Mesodermal cell (in vitro differentiated cells): ENCODE results near the gene GLCCI1.
A peak's percentile ranks its signal among the peaks of the same experiment; 100 is the strongest.
"Not testable (repeated sequence)": the region's sequence is repeated elsewhere in the genome, so short reads cannot be mapped to it uniquely, and the experiment has no call there.

Experiments
- H3K27ac ChIP-seq: 2 replicates; pipeline ENCODE4 v1.7.0; 2013; ENCODE audit warnings: mild to moderate bottlenecking, low read depth, low read length, moderate library complexity; ENCODE audit not compliant: severe bottlenecking
- H3K36me3 ChIP-seq: 2 replicates; pipeline ENCODE4 v1.7.1; 2013; ENCODE audit warnings: mild to moderate bottlenecking, low read length, moderate library complexity; ENCODE audit not compliant: control insufficient read depth, insufficient read depth
- H3K4me1 ChIP-seq: one replicate; pipeline ENCODE4 v1.7.1; 2013; ENCODE audit warnings: mild to moderate bottlenecking, low read length; ENCODE audit not compliant: insufficient read depth, control insufficient read depth, poor library complexity, severe bottlenecking
- H3K4me3 ChIP-seq: 2 replicates; pipeline ENCODE4 v1.7.0; 2013; ENCODE audit warnings: low read length, control low read depth, mild to moderate bottlenecking; ENCODE audit not compliant: insufficient read depth, poor library complexity, severe bottlenecking; ENCODE audit errors: extremely low read depth
- H3K9me3 ChIP-seq: 2 replicates; pipeline ENCODE4 v1.7.1; 2013; ENCODE audit warnings: mild to moderate bottlenecking, low read length, moderate library complexity; ENCODE audit not compliant: control insufficient read depth
- WGBS, 2 experiments: methylation state at CpG; one replicate each; pipeline ENCODE4 v1.1.5; 2013; ENCODE audit warnings: missing lambda C conversion rate in 2 of 2; ENCODE audit not compliant: insufficient coverage in 2 of 2; 5-methylcytosine and 5-hydroxymethylcytosine counted together

The GLCCI1 gene

DNA sequence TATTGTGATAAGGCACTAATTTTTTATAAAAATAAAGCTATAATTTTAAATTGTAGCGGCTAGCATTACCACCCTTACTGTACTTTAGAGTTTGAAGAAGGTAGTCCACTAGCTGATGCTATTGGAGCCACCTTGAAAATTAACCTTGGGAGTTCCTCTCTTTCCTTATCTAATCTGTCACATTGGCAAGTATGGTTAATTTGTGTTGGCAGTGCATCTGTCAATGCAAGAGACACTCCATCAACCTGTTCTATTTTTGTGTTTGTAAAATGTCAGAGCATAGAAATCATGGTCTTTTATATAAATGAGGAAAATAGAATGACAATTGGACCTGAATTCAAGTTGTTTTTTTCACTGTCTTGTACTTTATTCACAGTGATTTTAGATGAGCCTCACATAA, 20.5 kb downstream of the GLCCI1 start:
- Histone ChIP-seq H3K36me3 (no peaks in the 10 kb centered on the region), H3K4me3 (no peak overlapping the region), H3K9me3 (peaks cover 10% of the 10 kb centered on the region), H3K27ac (no peak overlapping the region), H3K4me1 (no peaks in the 10 kb centered on the region)
- WGBS, 2 experiments, result no CpG with 5 or more reads among the region's 1 CpG

DNA sequence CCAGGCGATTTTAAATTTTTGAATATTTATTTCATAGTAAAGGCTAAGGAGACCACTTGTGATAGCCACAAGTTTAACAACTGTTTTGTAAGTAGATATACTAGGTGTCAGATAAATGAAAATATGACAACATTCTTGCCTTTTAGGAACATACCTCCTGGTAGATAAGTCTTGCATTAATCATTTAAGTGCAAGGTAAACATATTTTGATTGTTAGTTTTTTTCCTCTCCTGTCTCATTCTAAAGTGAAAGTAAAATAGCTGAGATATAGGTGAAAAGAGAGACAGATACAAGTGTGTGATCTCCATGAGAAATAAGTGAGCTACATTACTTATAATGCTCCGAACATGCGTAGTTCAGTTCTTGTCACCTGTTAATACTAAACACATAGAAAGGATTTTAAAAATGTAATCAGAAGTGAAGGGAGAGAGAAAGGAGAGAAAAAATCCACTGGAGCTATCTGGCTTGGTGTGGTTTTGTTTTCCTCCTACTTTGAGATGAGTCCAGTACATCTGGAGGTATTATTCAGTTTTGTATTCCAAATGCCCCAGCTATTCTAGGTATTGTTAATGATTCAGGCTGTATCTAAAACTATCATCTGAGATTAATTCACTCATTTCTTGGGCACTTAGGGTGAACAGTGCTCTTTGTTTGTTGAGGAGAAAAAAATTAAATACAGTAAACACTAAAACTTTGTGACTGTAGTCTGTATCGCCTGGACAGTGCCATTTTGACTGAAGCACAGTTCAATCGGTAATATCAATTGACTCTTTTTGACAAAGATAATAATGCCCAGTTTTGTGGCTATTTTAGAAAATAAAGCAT, 21.2 kb downstream of the GLCCI1 start:
- Histone ChIP-seq H3K9me3 (peaks cover 10% of the 10 kb centered on the region), H3K27ac (no peak overlapping the region), H3K36me3 (no peaks in the 10 kb centered on the region), H3K4me1 (no peaks in the 10 kb centered on the region), H3K4me3 (no peak overlapping the region)
- no CpG with 5 or more reads among the region's 5 CpGs for WGBS, 2 experiments

DNA sequence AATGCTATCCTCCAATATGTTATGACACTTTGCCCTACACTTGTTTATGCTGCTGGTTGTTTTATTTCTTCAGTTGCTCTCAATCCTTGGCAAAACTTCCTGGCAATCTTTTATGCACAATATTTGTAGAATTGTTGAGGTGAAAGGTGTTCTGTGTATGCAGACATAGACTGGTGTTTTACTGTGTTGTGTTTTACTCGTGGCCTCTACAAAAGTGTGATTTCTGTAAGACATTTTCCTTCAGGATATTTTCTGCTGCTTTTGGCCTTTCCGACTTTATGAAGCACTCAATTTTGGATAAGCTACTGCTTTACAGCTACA, 21.8 kb downstream of the GLCCI1 start:
- WGBS, 2 experiments, result 80% methylated on average over 1 of the region's 2 CpGs; no CpG with 5 or more reads in 1 of the 2 experiments
- H3K4me3 ChIP-seq, result no peak overlapping the region
- peaks cover 10% of the 10 kb centered on the region for H3K9me3 ChIP-seq

DNA sequence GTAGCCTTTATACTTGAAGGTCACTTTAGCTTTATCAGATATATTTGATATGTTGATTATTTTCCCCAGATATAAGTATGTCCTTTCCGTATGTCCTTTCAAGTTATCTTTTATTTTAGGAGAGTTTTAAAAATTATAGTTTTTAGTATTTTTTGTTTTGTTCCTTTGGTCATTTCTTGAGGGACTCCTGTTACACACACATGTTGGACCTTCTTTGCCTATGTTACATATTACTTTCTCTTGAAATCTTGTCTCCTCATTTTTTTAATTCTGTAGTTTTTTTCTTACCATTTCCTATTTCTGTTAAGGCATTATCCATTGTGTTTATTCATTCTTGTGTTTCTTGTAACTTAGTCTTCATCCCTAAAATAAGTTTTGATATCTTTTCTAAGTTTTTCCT, 23.9 kb downstream of the GLCCI1 start:
- H3K9me3 ChIP-seq, result peaks cover 10% of the 10 kb centered on the region

More for the DNA sequence above, 21.8 kb downstream of the GLCCI1 start:
- Histone ChIP-seq H3K36me3 (no peaks in the 10 kb centered on the region), H3K4me1 (no peaks in the 10 kb centered on the region), H3K27ac (no peak overlapping the region)

DNA sequence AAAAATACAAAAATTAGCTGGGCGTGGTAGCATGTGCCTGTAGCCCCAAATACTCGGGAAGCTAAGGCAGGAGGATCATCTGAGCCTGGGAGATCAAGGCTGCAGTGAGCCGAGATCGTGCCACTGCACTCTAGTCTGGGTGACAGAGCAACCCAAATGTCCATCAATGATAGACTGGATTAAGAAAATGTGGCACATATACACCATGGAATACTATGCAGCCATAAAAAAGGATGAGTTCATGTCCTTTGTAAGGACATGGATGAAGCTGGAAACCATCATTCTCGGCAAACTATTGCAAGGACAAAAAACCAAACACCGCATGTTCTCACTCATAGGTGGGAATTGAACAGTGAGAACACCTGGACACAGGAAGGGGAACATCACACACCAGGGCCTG, 26.8 kb downstream of the GLCCI1 start:
- H3K4me3 ChIP-seq, result not testable (repeated sequence)

More for the DNA sequence above, 23.9 kb downstream of the GLCCI1 start:
- no peak overlapping the region for H3K4me3 ChIP-seq
- no peak overlapping the region for H3K27ac ChIP-seq
- H3K4me1 ChIP-seq, result no peaks in the 10 kb centered on the region
- H3K36me3 ChIP-seq, result no peaks in the 10 kb centered on the region
- no CpG with 5 or more reads among the region's 1 CpG for WGBS, 2 experiments

DNA sequence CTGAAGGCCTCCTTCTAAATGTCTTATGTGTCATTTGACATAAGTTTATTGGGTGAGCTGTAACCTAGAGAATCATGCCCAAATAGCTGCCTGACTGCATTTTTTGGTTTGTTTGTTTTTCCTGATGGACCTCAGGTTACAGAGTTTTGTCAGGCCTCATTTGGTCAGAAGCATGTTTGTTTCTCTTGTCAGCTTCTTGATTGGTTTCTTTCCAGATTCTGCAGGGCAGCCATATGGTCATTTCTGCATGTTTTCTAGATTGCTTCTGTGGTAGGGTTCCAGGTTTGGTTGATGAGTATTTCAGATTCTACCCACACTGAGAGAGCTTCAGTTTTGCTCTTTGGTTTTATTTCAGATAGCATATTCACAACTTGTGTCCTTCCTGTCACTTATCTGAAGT, 28.0 kb downstream of the GLCCI1 start:
- H3K27ac ChIP-seq, result peak overlapping the region; percentile 8
- no peaks in the 10 kb centered on the region for H3K4me1 ChIP-seq
- H3K9me3 ChIP-seq, result peaks cover 10% of the 10 kb centered on the region
- H3K36me3 ChIP-seq, result no peaks in the 10 kb centered on the region
- no peak overlapping the region for H3K4me3 ChIP-seq

More for the DNA sequence above, 26.8 kb downstream of the GLCCI1 start:
- H3K27ac ChIP-seq, H3K4me1 ChIP-seq, H3K36me3 ChIP-seq: not testable (repeated sequence)
- peaks cover 10% of the 10 kb centered on the region for H3K9me3 ChIP-seq
- 82 to 93% methylated on average over 2 to 3 of the region's 6 CpGs for WGBS, 2 experiments

DNA sequence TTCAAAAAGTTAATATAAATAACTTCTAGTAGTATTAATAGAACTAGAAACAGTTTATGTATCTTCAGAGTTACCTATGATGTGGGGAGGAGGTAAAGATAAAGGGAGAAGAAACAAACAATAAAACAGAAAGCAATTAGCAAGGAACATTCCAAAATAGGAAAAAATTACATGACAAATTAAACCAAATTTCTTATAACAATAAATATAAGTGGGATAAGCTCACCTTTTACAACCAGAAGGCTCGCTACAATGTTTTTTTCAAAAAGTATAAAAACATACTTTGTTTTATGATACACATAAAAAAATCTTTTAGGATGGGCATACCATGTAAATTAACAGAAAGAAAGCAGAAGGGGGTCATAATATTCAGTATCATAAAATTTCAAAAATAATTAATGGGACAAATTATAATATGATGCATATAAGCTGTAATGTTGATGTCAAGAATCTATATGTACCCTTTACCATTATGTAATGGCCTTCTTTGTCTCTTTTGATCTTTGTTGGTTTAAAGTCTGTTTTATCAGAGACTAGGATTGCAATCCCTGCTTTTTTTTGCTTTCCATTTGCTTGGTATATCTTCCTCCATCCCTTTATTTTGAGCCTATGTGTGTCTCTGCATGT, 31.8 kb downstream of the GLCCI1 start:
- no CpG with 5 or more reads among the region's 1 CpG for WGBS, 2 experiments
- H3K27ac ChIP-seq, result no peak overlapping the region
- H3K9me3 ChIP-seq, result no peaks in the 10 kb centered on the region
- H3K4me1 ChIP-seq, result no peaks in the 10 kb centered on the region
- H3K4me3 ChIP-seq, result no peak overlapping the region
- no peaks in the 10 kb centered on the region for H3K36me3 ChIP-seq

DNA sequence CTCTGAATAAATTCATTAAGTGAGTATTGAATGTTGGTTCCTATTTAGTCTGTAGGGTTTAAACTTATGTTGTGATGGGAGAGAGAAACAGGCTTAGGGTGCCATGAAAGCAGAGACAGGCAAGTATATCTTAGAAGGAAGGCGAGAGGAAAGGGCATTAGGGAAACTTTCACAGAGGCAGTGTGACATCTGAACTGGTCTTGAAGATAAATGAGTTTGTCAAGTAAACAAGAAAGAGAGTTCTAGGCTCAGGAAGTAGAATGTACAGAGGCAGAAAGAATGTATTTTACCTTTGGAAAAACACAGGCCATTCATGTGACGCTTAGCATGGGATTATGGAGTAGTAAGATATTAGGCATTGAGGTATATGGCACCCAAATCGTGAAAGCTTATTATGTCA, 34.5 kb downstream of the GLCCI1 start:
- Histone ChIP-seq H3K4me3 (no peak overlapping the region), H3K27ac (no peak overlapping the region)
- 79 to 94% methylated on average over 1 of the region's 3 CpGs for WGBS, 2 experiments

DNA sequence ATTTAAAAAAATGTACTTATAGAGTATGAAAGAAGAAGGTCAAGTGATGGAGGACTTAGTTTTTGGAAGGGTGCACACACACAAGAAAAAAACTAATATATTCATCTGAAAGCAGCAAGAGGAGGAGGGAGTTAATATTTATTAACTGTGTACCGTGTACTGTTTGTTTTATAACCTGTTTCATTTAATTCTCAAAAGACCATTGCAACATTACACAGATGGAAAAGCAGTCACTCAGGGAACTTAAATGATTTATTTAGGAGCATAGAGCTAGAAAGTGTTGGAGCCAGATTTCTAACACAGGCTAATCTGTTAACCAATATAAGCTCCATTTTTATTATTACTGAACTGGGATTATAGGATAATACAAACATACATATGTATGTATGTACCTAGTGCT, 36.7 kb downstream of the GLCCI1 start:
- WGBS, 2 experiments, result no CpG with 5 or more reads among the region's 1 CpG
- Histone ChIP-seq H3K4me3 (no peak overlapping the region), H3K9me3 (no peaks in the 10 kb centered on the region), H3K36me3 (peaks cover 20% of the 10 kb centered on the region), H3K27ac (no peak overlapping the region), H3K4me1 (no peaks in the 10 kb centered on the region)

More for the DNA sequence above, 34.5 kb downstream of the GLCCI1 start:
- H3K4me1 ChIP-seq, result no peaks in the 10 kb centered on the region
- H3K9me3 ChIP-seq, result no peaks in the 10 kb centered on the region
- H3K36me3 ChIP-seq, result peaks cover 20% of the 10 kb centered on the region

DNA sequence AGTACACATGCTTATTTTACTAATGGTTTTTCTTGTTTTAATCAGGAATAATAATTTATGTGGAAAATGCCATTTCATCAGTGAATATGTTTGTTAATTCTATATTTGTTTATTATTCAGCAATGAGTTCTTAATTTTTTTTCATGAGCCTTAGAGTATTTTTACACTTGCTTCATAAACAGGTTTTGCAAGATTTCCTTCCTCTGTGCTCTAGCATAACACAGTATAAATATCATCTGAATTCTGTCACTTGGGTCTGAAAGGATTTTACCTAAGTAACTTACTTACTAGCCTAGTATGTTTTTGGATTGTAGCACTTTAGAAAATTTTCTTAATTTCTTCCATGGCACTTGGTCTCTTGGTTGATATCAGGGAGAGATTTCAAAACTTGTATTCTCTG, 45.8 kb downstream of the GLCCI1 start:
- H3K36me3 ChIP-seq, result no peaks in the 10 kb centered on the region
- H3K4me3 ChIP-seq, result no peak overlapping the region
- H3K4me1 ChIP-seq, result no peaks in the 10 kb centered on the region
- H3K9me3 ChIP-seq, result no peaks in the 10 kb centered on the region
- no peak overlapping the region for H3K27ac ChIP-seq

DNA sequence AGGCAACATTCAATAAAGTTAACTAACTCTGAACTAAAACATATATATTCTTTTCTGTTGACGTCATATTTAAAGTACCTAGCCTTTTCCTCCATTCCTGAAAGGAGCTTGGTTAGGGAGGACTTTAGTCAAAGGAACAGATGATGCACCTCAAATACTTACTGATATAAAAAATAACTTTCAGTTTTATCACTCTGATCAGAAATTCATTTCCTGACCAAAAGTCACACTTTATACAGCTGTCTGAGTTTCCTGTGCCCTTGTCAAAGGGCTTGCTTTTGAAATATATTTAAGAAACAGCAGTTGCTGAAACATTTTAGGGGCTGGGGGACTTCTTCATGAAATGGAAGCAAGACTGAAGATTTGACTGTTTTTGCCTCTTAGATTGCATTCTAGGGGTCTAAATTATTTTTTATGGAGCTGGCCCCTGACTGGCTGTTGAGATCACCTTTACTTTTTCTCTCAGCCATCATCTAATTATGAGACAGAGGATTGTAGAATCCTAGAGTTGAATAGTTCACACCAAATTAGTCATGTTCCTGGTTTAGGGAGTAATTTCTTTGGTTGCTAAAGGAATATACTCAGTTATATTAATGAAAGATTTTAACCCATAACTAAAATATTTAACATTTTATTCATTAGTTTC, 46.6 kb downstream of the GLCCI1 start:
- WGBS, 2 experiments, result no CpG with 5 or more reads among the region's 1 CpG
- H3K36me3 ChIP-seq, result no peaks in the 10 kb centered on the region
- H3K4me3 ChIP-seq, result no peak overlapping the region
- H3K27ac ChIP-seq, result no peak overlapping the region
- no peaks in the 10 kb centered on the region for H3K9me3 ChIP-seq
- H3K4me1 ChIP-seq, result no peaks in the 10 kb centered on the region
